ENCODE data around the gene ADGRG3. TPM values are rescaled to one million over a fixed set of nuclear protein-coding genes. Genes with fewer than 3 reads are reported as not detected.

Gene ADGRG3
- total RNA-seq, 4 donors from 2014 or later: 1.0 to 3.2 (median 2.5) TPM; not detected in 1

DNA sequence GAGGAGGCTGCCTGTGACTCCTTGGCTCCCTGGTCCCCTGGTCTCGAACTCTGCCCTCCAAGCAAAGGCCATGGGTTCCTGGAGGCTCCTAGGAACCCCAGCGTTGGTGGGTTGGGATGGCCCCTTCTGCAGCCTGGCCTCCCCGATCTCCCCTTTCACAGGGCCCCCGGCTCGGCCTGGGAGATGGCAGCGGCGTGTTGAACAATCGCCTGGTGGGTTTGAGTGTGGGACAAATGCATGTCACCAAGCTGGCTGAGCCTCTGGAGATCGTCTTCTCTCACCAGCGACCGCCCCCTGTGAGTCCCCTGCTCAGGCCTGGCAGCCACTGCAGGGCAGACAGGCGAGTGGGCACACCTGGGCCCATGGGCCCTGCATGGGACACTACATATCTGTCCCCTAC is 10.9 kb downstream of the ADGRG3 start:
- TF ChIP-seq CTCF (IDR thresholded peaks at IDR 0.05) (no peak), POLR2A (IDR thresholded peaks at IDR 0.05) (no peak)
- Histone ChIP-seq H3K27me3 (no peaks in the 10 kb centered on the region), H3K4me1 (no peaks in the 10 kb centered on the region), H3K36me3 (no peaks in the 10 kb centered on the region), H3K4me3 (no peak overlapping the region), H3K27ac (no peak overlapping the region), H3K9me3 (no peaks in the 10 kb centered on the region)
- intact Hi-C loops (cut with DNase I; ENCODE audit: low total_unique reads): no loop called here
- no peak for DNase-seq

DNA sequence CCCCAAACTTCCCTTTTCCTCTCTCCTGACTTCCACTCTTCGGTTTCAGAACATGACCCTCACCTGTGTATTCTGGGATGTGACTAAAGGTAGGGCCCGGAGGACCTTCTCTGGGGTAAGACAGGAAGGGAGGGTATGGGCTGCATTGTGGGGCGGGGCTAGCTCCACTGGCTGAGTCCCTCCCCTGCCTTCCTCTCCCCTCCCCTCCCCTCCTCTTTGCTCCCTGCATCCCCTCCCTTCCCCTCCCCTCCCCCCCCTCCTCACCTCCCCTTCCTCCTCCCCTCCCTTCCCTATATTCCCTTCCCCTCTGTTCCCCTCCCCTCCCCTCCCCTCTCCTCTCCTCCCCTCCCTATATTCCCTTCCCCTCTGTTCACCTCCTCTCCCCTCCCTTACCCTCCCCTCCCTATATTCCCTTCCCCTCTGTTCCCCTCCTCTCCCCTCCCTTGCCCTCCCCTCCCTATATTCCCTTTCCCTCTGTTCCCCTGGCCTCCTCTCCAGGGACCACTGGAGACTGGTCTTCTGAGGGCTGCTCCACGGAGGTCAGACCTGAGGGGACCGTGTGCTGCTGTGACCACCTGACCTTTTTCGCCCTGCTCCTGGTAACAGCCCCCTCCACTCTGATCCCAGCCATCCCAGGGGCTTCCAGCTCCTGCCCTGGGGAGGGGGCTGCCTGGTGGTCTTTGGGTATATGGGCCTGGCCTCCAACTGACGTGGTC is 11.8 kb downstream of the ADGRG3 start:
- Histone ChIP-seq H3K27ac (no peak overlapping the region), H3K9me3 (no peaks in the 10 kb centered on the region), H3K36me3 (no peaks in the 10 kb centered on the region), H3K4me3 (no peak overlapping the region), H3K4me1 (no peaks in the 10 kb centered on the region), H3K27me3 (no peaks in the 10 kb centered on the region)
- intact Hi-C loops (cut with DNase I; ENCODE audit: low total_unique reads): no loop called here
- TF ChIP-seq POLR2A (IDR thresholded peaks at IDR 0.05): no peak
- TF ChIP-seq CTCF (IDR thresholded peaks at IDR 0.05): no peak
- DNase-seq: no peak

GRCh38 chr16:57680842-57681375 is 12.8 kb downstream of the ADGRG3 start:
- Histone ChIP-seq H3K27ac (no peak overlapping the region), H3K36me3 (no peaks in the 10 kb centered on the region), H3K4me3 (no peak overlapping the region), H3K9me3 (no peaks in the 10 kb centered on the region), H3K4me1 (no peaks in the 10 kb centered on the region), H3K27me3 (no peaks in the 10 kb centered on the region)
- DNase-seq: no peak
- intact Hi-C loops (cut with DNase I; ENCODE audit: low total_unique reads): no loop called here
- TF ChIP-seq CTCF (IDR thresholded peaks at IDR 0.05): no peak
- no peak for TF ChIP-seq POLR2A (IDR thresholded peaks at IDR 0.05)

DNA sequence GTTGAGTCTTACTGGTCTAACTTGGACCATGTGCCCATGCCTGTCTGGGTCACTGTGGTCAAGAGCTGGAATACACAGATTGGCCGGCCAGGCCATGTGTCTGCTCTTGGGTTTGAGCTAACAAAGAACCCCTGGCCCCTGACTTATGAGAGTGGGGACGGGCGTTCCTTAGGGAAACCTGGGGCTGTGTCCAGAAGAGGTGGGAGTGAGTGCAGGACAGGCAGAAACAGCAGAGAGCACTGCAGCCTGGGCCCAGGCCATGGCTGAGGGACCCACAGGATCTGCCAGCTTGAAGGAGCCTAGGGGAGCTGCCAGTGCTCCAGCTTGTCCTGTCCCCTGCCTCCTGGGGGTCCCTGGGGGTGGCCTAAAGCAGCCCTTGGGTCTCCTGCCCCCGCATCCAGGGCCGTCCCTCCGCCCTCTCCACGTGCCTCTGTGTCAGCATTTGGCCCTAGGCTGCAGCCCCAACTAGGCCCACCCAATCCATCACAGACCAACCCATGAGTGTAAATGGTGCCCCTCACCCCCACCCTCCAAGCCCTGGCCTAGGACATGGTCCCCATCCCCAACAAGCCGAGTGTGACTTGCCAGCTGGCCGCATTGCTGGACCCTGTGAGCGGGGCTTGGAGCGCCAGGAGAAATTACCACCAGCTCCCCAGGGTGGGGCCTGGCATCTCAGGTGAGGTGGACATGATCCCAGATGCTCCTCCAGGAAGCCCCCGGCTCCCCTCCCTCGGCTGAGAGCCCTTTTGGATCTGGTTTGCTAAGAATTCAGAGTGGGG is 14.0 kb downstream of the ADGRG3 start:
- Histone ChIP-seq H3K4me1 (no peaks in the 10 kb centered on the region), H3K36me3 (no peaks in the 10 kb centered on the region), H3K27me3 (no peaks in the 10 kb centered on the region), H3K4me3 (no peak overlapping the region), H3K9me3 (no peaks in the 10 kb centered on the region), H3K27ac (no peak overlapping the region)
- intact Hi-C loops (cut with DNase I; ENCODE audit: low total_unique reads): no loop called here
- no peak for DNase-seq
- TF ChIP-seq CTCF (IDR thresholded peaks at IDR 0.05) (no peak), POLR2A (IDR thresholded peaks at IDR 0.05) (no peak)
